NCI-H2081 (cell line): ENCODE results near the gene FNDC3B.

Experiments used
- DNase-seq, 2 experiments: peaks; one replicate each; lab custom pipeline; 2025; lab: John Stamatoyannopoulos, UW

Gene FNDC3B

DNA sequence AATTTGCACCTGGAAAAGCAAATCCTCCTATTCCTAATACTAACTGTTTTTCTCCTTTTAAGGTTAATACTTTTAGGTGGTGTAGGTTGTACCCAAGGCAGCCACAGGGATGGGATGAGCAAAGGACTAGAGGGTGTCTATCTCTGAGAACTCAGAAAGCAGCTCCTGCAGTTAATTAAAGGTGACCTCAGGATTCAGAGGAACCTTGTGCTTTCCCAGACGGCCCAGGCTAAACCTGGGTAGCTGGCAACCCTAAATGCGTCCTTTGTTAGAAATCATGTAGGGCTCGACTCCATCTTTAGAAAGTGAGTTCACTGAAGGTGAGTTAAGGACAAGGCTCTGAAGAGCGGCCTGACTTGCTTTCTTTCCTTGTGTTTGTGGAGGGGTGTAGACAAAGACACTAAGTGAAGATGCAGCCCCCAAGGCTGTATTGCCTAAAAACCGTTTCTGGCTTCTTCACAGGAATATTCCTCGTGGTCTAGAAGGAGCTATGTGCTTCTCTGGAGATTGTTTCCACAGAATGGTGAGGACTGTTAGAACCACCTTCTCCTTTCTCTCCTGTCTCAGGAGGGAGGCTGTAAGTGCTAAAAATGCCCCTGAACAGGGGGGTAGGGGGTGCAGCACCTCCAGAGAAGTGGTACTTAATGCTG, 14.9 kb downstream of the FNDC3B start:
- DNase-seq: no peak

DNA sequence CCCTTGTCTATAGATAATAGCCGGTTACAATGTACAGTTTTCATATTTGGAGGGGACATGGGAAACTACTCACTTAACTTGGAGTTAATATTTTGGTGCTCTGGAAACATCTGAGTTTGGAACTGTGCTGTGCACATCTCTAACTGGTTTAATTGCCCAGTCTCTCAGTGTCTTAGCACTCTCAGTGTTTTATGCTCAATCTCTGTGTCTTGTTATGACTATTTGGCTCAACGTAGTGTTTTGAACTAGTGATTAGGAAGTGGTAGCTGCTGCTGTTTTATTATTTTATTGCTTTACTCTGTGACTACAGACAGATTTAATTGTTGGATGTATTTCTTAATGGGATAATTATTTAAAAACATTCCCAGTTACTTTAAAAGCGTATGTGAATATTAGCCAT, 17.0 kb downstream of the FNDC3B start:
- no peak for DNase-seq

DNA sequence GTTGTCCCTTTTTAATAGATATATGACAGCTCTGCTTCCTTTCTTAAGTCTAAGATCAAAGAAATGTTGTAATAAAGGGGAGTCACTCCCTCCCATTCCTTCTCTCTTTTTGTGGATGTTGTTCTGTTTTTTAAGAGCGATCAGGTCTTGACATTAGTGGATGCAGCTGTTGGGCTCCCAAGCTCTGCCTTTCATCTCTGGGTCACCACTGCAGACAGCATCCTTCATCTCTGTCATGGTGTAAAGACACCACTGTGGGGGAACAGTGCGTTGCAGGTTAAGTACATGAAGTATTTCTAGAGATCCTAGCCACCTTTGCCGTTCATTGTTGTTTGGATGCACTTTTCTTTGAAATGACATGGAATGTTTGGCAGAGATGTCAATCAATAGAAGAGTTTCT, 17.7 kb downstream of the FNDC3B start:
- no peak for DNase-seq

DNA sequence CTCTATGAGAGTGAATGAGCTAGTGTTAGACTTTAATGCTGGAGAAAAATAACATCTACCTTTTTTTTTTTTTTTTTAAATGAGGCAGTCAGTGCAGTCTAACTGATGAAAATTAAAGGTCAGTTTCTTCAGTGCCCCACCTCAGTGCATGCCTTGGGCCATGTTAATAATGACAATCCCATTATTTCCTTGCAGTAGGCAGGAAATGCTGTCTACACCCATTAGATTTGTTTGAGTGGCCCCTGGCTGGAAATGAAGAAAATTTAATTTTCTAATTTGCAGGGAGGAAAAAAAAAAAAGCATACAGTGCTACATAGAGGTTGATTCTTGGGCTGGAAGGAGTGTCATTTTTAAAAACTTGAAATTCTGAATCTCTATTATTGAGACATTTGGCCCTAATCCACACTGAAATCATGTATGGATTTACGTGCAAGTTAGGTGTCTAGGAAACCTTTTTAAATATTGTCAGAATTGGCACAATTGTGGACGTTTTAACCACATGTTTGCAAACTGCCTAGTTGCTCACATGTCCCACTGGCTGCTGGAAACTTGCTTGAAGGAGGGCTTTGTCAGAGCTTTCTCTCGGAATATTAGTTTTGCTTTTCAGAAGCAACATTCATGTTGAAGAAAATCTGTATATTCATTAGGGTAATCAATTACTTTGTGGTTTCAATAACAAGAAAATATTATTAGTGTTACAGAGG, 18.4 kb downstream of the FNDC3B start:
- no peak for DNase-seq

DNA sequence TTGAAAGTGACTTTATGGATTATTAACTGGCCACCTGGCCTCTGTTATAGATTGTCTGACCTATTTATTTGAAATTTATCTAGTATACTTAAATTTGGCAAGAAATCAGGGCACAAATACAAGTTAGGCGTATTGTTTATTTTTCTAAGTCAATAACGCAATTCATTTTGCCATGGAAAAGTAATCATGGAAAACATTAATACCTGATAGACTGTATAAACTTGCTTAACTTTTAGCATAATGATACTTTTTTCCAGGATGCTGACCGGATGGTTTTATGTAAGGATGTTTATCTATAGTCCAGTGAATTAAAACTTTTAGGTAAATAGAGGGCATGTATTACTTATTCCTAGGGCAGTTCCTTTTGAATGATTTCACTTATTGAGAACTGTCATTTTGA, 20.2 kb downstream of the FNDC3B start:
- DNase-seq: no peak

DNA sequence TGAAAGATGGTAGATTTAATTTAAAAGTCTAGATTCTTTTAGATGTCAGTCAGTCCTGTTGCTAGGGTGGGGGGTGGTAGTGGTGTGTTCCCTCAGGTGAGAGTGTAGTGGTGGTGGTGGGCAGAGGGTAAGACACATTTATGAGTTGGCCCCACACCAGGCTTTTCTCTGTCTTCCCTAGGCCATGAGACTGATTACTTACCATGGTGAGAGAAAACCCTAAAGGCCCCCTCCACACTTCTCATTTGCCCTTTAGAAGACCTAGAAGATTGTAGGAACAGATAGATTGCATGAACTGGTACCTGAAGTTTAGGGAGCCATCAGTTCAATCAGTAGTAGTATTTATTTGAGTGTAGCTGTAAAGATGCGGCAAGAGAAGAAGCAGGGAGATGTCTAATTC, 20.9 kb downstream of the FNDC3B start:
- DNase-seq: no peak

DNA sequence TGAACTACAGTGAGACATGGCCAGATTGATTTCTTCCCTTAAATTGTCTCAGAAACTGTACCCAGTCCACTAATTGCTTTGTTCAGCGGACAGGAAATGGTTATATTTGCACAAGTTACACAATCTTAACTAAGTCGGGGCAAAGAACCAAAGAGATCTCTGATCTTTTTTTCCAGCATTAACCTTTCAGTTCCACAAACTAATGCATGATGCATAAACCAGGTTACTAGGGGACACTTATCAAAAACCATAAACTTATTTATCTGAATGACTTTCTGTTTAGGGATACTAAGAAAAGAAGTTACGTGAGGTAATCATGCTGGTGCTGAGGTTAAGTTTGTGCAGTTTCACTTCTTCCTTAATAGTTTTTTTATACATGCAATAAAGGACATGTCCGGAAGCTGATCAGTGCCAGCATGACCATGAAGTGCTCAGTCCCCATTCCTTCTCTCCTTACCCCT, 22.4 kb downstream of the FNDC3B start:
- DNase-seq: peak in 1 of 2 experiments; percentile 47

DNA sequence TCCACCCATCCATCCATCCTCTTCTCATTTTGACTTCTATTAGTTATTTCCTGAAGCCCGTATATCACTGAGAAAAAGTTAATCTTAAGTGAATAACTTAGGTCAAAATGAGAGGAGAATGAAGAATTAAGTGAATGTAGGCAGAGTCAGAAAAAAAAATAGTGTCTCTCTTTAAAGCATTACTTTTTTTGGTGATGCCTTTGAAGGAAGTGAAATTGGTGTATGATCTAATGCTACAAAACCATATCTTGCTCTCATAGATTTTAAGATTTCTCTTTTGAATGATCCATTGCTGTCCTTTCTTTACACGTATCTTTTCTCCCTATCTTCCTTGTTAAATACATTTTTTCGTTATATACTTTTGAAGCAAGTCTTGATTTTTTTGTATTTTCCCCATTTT, 23.4 kb downstream of the FNDC3B start:
- no peak for DNase-seq

DNA sequence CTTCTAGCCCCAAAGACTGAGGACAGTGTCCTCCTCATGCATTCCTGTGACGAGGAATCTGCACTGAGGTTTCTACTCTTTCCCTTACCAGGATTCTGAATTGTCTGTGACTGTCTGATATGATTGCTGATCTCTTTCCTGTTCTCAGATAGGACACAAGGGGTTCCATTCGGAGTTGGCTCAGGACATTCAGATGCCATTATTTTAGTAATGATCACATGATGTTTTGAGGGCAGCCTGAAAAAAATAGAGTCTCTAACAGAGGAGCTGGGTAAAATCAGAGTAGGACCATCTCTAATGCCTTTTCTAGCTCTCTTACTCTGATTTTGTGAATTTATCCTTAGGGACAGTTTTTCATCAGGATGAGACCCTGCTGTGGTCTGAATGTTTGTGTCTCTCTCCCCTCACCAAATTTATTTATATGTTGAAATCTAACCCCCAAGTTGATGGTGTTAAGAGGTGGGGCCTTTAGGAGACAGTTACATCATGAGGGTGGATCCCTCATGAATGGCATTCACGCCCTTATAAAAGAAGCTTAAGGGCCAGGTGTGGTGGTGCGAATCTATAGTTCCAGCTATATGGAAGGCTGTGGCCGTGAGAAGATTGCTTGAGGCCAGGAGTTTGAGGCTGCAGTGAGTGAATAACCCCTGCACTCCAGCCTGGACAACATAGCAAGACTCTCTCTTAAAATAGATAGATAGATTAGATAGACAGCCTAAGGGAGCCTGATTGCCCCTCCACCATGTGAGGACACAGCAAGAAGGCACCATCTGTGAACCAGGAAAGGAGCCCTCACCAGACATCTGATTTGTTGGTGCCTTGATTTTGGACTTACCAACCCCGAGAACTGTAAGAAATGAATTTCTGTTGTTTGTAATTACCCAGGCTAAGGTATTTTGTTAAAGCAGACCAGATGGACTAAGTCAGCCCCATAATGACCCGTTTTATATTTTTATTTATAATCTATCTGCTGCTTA, 24.4 kb downstream of the FNDC3B start:
- no peak for DNase-seq

DNA sequence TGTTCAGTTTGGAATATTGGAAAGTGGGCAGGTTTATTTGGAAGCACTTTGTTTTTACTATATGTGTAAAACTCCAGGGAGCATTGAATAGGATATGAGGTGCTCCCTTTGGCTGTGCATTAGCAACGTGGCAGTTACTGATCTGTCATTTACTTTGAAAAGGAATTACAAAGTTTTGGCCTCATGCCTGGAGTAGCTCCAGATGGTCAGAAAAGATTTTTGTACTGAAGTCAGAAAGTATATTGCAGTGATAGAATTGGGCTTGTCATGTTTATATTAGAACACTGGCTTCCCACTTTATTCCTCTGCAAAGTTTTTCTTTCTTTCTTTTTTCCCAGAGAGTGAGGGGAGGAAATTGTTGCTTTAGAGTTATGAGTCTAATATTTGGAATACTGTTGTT, 26.1 kb downstream of the FNDC3B start:
- peak; percentile 32 to 79 for DNase-seq

DNA sequence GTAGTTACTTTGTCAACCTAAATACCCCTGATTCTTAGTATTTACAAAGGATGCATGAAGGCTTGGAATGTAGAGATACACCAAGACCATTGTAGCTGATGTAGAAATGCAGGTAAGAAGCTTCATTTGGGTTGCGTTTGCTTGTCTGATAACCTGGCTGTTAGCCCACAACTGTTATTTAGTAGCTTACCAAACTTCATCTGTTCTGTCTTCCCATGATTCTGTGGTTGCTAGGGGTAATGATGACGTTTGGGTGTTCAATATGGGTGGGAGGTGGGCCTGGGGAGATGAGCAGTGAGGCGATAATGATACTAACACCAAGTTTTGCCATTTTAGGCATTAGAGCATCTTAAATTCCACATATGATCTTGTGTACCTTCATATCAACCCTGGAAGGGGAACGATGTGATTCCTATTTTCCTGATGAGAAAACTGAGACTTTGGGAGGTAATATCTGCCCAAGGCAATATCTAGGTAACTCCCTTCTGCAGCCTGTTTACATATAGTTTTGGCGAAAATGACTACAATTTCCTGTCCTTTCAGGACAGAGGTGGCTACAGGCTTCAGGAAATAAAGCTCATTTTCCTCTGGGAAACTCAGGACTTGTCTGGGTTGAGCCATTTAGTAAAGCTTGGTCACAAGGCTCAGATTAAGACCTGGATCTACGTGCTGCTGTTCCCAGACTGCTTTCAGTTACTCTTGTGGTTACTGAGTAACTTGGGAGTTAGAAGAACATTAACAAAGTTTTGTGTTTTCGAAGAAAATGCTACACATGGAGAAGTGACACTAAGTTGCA, 26.8 kb downstream of the FNDC3B start:
- DNase-seq: peak in 1 of 2 experiments; percentile 69

DNA sequence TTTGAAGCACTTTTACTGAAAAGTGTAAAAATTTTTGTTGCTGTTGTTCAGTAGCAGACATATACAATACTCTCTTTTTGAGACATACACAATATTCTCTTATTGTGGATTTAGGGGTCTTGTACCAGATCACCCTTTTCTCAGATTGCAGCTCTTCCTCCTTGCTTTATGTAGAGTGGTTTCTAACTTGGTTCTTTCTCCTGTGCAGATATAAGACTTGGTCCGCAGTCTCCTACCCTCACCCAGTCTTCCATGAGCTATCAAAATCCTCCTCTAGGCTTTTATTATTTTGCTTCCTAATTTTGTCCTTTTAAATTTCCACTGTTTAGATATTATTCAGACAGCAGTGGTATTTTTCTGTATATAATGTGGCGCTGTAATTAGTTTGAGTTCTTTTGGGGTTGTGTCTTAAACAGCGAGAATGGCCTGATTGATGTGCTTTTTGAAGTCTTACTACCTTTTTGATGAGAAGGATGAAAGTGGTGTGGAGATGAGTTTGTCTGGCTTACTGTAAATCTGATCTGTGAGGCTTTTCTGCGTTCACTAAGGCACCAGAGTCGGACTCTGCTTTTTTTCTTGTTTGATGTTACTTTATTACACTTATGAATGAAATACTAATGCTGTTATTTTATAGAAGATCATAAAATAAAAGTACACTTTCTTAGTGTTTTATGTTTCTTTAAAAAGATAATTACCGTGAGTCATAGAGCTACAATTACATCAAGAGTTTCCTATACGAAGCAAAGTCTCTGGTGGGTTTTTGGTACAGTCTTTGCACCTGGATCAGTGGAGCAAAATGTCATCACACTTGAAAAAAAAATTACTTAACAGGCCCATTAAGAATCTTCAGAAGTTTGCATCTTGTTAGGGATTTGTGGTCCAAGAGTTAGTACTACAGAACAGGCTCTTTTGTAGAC, 27.8 kb downstream of the FNDC3B start:
- DNase-seq: no peak

DNA sequence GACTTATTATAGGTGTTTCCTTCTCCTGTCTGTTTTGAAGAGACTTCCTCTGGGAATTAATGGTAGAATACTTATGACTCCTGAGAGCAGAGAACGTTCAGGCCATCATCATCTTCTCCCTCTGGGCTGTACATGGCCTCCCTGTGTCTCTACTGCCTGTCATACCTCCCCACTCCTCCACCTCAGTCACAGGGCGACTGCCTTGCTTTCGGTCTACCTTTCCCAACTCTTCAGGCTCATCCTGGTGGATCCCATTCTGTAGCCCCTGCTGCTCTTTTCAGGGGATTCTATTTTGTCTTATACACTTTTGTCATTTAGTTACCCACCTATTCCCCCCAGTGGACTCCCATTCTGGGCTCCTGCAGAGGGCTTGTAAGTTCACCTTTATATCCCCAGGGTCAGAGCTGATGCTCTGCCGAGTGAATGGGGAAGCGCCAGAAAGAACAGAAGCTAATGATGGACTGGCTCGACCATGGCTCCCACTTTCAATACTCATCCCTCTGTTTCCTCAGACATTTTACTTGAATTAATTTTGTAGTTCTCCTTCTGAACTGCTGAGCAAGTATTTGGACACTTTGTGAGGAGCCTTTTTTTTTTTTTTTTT, 28.6 kb downstream of the FNDC3B start:
- DNase-seq: no peak

DNA sequence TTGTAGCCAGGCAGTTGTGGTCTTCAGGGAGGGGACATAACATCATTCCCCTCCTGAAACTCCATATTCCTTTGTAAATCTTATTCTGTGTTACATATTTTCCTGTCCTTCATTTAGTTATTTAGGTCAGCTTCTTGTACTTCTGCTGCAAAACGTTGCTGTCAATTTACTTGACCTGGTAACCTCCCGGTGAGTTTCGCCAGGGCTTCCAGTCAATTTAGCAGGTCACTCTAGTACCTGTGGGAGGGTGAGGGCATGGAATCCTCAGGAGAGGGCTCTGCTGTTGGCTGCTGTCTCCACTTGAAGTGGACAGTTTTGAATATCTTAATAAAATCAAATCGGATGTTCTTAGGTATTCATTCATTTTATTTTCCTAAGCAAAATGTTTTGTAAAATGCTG, 29.6 kb downstream of the FNDC3B start:
- no peak for DNase-seq

DNA sequence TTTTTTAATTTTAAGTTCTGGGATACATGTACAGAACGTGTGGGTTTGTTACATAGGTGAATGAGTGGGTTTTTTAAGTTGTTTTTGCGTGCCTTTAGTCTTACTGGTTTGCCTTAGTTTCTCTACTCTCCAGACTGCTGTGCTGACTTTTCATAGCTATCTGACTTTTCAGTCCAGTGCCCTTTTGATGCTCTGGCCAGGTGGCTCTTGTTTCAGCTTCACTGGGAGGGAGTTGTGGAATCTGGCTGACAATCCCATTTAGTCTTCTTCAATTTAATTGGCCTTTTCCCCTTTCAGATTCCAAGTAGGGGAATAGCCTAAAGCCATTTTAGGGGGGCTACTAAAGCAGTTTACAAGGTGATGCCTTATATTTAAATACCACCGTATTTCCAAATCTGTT, 30.1 kb downstream of the FNDC3B start:
- DNase-seq: no peak

DNA sequence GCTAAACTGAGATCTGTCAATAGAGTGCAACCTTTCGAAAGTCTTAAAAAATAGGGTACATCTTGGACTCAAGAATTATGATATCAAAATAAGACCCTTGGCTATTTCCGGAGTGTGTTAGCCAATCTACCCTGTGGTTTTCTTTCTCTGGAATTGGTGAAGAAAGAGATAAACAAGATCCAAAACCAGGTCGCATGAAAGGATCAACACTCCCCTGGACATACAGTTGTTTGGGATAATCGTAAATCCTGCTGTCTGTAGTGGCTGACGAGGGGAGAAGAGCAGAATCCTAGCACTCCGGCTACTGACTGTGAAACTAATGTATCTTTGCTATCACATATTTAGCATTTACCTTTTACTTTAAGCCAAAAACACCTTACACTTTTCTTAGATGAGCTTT, 30.9 kb downstream of the FNDC3B start:
- DNase-seq: no peak

DNA sequence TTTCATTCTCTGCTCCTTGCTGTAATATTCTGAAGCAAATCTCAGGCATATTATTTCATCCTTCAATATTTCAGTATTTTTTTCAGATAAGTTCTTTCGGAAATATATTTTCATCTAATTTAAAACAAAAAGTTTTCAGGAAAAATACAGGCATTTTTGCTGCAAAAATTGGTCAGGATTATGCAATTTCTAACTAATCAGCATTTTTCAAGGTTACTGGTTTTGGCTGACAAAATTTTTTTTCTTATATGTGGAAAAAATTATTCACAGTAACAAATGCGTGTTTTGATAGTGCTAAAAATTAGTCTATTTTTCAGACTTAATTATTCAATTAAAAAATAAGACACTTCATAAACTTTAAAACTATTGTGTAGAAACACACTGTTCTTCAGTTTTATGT, 31.4 kb downstream of the FNDC3B start:
- DNase-seq: no peak

DNA sequence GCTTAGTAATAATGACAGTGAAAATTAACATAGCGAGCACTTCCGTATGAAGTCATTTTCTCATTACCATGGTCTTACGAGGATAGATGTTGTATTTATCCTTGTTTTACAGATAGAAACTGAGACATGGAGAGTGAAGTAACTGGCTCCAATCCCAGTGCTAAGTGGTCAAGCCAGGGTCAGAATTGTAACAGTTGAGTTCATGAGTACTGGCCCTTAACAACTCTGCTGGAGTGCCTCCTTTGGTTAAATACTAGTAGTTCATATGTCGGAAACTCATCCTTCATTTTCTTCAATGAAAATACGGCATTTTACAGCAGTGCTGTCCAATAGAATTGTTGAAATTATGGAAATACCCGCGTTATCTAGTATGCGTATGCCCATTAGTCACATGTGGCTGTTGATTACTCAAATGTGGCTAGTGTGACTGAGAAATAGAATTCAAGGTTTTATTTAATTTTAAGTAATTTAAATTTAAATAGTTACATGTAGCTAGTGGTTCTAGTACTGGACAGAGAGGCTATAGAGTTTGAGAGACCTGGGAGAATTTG, 32.5 kb downstream of the FNDC3B start:
- DNase-seq: no peak

DNA sequence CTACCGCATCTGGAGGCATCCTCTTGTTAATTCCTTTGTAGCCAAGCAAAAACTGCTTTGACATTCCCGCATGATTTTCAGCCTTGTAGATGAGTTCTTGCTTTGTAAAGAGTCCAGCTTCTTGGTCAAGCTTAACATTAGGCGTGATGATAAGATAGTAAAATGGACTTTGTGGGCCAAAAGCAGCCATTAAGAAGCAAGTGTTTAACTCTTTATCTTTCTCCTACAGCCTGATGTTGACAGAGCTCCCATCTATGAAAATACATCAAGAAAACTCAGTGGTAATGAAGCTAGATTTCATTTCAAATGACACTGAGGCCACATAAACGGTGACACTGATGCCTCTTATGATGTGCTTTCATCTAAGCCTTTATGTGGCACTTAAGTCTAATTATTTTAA, 33.2 kb downstream of the FNDC3B start:
- no peak for DNase-seq
